GM23338 (cell line): ENCODE measurements around the gene USP9Y. TPM values are rescaled to one million over a fixed set of nuclear protein-coding genes. Genes with fewer than 3 reads are reported as not detected.

Experiments used
- ATAC-seq: fragments of 200-7000 bp; cut with Tn5 transposase; 3 replicates; pipeline ENCODE4 v1.9.1; 2020
- DNase-seq: peaks from one replicate; pipeline ENCODE4 v3.0.0-alpha.2; 2015; ENCODE audit warnings: low spot score
- H2AFZ ChIP-seq: fragments of 200-600 bp; sonication (generic); 2 replicates; pipeline ENCODE4 v1.8.0; 2016; ENCODE audit warnings: antibody characterized with exemption, mild to moderate bottlenecking, moderate library complexity
- H3F3A ChIP-seq: fragments of 200-600 bp; sonication (generic); replicated peaks from 2 replicates; pipeline ENCODE4 v1.8.0; 2017; ENCODE audit warnings: antibody characterized with exemption, mixed run types, low read depth
- H3K27ac ChIP-seq: fragments of 200-600 bp; sonication (generic); 2 replicates; pipeline ENCODE4 v1.6.1; 2016; ENCODE audit warnings: low read depth
- H3K27me3 ChIP-seq: fragments of 200-600 bp; sonication (generic); 2 replicates; pipeline ENCODE4 v1.8.0; 2016; ENCODE audit warnings: mild to moderate bottlenecking, mixed run types, moderate library complexity; ENCODE audit not compliant: insufficient read depth
- H3K36me3 ChIP-seq: fragments of 200-600 bp; sonication (generic); 2 replicates; pipeline ENCODE4 v1.8.0; 2016; ENCODE audit warnings: mild to moderate bottlenecking; ENCODE audit not compliant: insufficient read depth
- H3K4me1 ChIP-seq: fragments of 200-600 bp; sonication (generic); 2 replicates; pipeline ENCODE4 v1.8.0; 2016; ENCODE audit warnings: mild to moderate bottlenecking, moderate library complexity; ENCODE audit not compliant: insufficient read depth
- H3K4me2 ChIP-seq: fragments of 200-600 bp; sonication (generic); 2 replicates; pipeline ENCODE4 v1.7.1; 2017; ENCODE audit warnings: mixed run types
- H3K4me3 ChIP-seq: fragments of 200-600 bp; sonication (generic); 2 replicates; pipeline ENCODE4 v1.6.1; 2016; ENCODE audit warnings: mixed run types
- H3K79me2 ChIP-seq: fragments of 200-600 bp; sonication (generic); replicated peaks from 2 replicates; pipeline ENCODE4 v1.8.0; 2017; ENCODE audit warnings: mild to moderate bottlenecking; ENCODE audit not compliant: insufficient read depth
- H3K9me2 ChIP-seq: fragments of 200-600 bp; sonication (generic); 2 replicates; pipeline ENCODE4 v1.8.0; 2017; ENCODE audit not compliant: insufficient read depth
- H4K20me1 ChIP-seq: fragments of 200-600 bp; sonication (generic); replicated peaks from 2 replicates; pipeline ENCODE4 v1.8.0; 2017; ENCODE audit warnings: mild to moderate bottlenecking; ENCODE audit not compliant: insufficient read depth
- H3K27ac Mint-ChIP-seq: 2 replicates; pipeline ENCODE4 v1.8.0; 2020; ENCODE audit warnings: inconsistent platforms, mild to moderate bottlenecking, moderate library complexity, mixed read lengths
- H3K27me3 Mint-ChIP-seq: 3 replicates; pipeline ENCODE4 v1.8.0; 2022; ENCODE audit warnings: low read depth, mild to moderate bottlenecking, moderate library complexity, mixed read lengths, inconsistent platforms; ENCODE audit not compliant: insufficient read depth, poor library complexity
- H3K36me3 Mint-ChIP-seq: 3 replicates; pipeline ENCODE4 v1.8.0; 2021; ENCODE audit warnings: low read depth, mild to moderate bottlenecking, inconsistent platforms, moderate library complexity, mixed read lengths
- H3K4me1 Mint-ChIP-seq: 3 replicates; pipeline ENCODE4 v1.8.0; 2020; ENCODE audit warnings: mild to moderate bottlenecking, inconsistent platforms, mixed read lengths
- H3K4me3 Mint-ChIP-seq: 3 replicates; pipeline ENCODE4 v1.8.0; 2021; ENCODE audit warnings: moderate library complexity, mild to moderate bottlenecking, inconsistent platforms, mixed read lengths
- H3K9me3 Mint-ChIP-seq: 3 replicates; pipeline ENCODE4 v1.8.0; 2020; ENCODE audit warnings: moderate library complexity, mild to moderate bottlenecking, inconsistent platforms, mixed read lengths
- CREB1 ChIP-seq: fragments of 250-450 bp; sonication (Bioruptor Pico); IDR thresholded peaks from 2 replicates; pipeline ENCODE4 v1.5.0; 2020; ENCODE audit warnings: low read depth, mild to moderate bottlenecking, moderate library complexity
- EZH2 ChIP-seq: fragments of 200-600 bp; sonication (generic); IDR thresholded peaks from one replicate; pipeline ENCODE4 v1.8.0; 2017; ENCODE audit warnings: antibody characterized with exemption, mild to moderate bottlenecking, low read depth; ENCODE audit not compliant: unreplicated experiment
- EZH2phosphoT487 ChIP-seq: fragments of 200-600 bp; sonication (generic); IDR thresholded peaks from one replicate; pipeline ENCODE4 v1.8.1; 2018; ENCODE audit warnings: antibody characterized with exemption; ENCODE audit not compliant: unreplicated experiment
- JUNB ChIP-seq: IDR thresholded peaks from one replicate; pipeline ENCODE4 v1.6.1; 2016; ENCODE audit warnings: antibody characterized with exemption; ENCODE audit not compliant: unreplicated experiment
- ZNF114 ChIP-seq: fragments of 250-450 bp; sonication (Bioruptor Pico); IDR thresholded peaks from 2 replicates; pipeline ENCODE4 v1.5.0; 2020; ENCODE audit warnings: mild to moderate bottlenecking, moderate library complexity
- polyA plus RNA-seq: library from polyadenylated mRNA; unstranded; fragments of >200 nt; fragmentation: Nextera tagmentation; extraction: Ambion mirVana; gene quantifications from 2 replicates; pipeline ENCODE4 v1.2.1, GENCODE V29; 2016
- total RNA-seq: library from RNA; depleted of rRNA; stranded (reverse); fragments of >200 nt; shearing (Covaris generic); gene quantifications from 2 replicates; pipeline ENCODE4 v1.2.3, GENCODE V29; 2014
- TF ChIP-seq, protein P1 (sequence below): fragments of 250-450 bp; sonication (Bioruptor Pico); IDR thresholded peaks from 2 replicates; pipeline ENCODE4 v1.5.0; 2020; ENCODE audit warnings: mild to moderate bottlenecking, moderate library complexity
- TF ChIP-seq, protein P2 (sequence below), 2 experiments: fragments of 200-600 bp in 1 of 2; sonication (generic) in 1 of 2; conservative IDR thresholded peaks; 2 replicates each; pipeline versions ENCODE4 v1.5.1 to v1.6.1; 2016 to 2017; ENCODE audit warnings: antibody characterized with exemption in 2 of 2, low read depth in 2 of 2, mild to moderate bottlenecking in 2 of 2, moderate library complexity in 1 of 2

Gene USP9Y
- total and polyA plus RNA-seq, 2 experiments from 2014 or later, result 23.7 to 49.0 TPM

- TF ChIP-seq EZH2phosphoT487 (no peak), EZH2 (no peak)
These were observed at the start of gene USP9Y (continued) for GRCh38 chrY:12701181-12701695.

- Histone ChIP-seq H3K4me3 (no peak overlapping the region), H4K20me1 (no peaks in the 10 kb centered on the region), H2AFZ (no peak overlapping the region), H3K9me2 (no peaks in the 10 kb centered on the region), H3K27me3 (no peaks in the 10 kb centered on the region), H3K36me3 (no peaks in the 10 kb centered on the region), H3K79me2 (no peaks in the 10 kb centered on the region), H3K27ac (no peak overlapping the region), H3K4me1 (no peaks in the 10 kb centered on the region), H3F3A (no peaks in the 10 kb centered on the region), H3K4me2 (no peak overlapping the region)
- H3K36me3 Mint-ChIP-seq, result no peaks in the 10 kb centered on the region
- H3K9me3 Mint-ChIP-seq, result no peaks in the 10 kb centered on the region; the same call in 2 of the 3 replicates
- TF ChIP-seq CREB1 (CRISPR knock-in tag) (no peak), ZNF114 (no peak), EZH2 (no peak), JUNB (no peak)
- TF ChIP-seq, protein P1, sequence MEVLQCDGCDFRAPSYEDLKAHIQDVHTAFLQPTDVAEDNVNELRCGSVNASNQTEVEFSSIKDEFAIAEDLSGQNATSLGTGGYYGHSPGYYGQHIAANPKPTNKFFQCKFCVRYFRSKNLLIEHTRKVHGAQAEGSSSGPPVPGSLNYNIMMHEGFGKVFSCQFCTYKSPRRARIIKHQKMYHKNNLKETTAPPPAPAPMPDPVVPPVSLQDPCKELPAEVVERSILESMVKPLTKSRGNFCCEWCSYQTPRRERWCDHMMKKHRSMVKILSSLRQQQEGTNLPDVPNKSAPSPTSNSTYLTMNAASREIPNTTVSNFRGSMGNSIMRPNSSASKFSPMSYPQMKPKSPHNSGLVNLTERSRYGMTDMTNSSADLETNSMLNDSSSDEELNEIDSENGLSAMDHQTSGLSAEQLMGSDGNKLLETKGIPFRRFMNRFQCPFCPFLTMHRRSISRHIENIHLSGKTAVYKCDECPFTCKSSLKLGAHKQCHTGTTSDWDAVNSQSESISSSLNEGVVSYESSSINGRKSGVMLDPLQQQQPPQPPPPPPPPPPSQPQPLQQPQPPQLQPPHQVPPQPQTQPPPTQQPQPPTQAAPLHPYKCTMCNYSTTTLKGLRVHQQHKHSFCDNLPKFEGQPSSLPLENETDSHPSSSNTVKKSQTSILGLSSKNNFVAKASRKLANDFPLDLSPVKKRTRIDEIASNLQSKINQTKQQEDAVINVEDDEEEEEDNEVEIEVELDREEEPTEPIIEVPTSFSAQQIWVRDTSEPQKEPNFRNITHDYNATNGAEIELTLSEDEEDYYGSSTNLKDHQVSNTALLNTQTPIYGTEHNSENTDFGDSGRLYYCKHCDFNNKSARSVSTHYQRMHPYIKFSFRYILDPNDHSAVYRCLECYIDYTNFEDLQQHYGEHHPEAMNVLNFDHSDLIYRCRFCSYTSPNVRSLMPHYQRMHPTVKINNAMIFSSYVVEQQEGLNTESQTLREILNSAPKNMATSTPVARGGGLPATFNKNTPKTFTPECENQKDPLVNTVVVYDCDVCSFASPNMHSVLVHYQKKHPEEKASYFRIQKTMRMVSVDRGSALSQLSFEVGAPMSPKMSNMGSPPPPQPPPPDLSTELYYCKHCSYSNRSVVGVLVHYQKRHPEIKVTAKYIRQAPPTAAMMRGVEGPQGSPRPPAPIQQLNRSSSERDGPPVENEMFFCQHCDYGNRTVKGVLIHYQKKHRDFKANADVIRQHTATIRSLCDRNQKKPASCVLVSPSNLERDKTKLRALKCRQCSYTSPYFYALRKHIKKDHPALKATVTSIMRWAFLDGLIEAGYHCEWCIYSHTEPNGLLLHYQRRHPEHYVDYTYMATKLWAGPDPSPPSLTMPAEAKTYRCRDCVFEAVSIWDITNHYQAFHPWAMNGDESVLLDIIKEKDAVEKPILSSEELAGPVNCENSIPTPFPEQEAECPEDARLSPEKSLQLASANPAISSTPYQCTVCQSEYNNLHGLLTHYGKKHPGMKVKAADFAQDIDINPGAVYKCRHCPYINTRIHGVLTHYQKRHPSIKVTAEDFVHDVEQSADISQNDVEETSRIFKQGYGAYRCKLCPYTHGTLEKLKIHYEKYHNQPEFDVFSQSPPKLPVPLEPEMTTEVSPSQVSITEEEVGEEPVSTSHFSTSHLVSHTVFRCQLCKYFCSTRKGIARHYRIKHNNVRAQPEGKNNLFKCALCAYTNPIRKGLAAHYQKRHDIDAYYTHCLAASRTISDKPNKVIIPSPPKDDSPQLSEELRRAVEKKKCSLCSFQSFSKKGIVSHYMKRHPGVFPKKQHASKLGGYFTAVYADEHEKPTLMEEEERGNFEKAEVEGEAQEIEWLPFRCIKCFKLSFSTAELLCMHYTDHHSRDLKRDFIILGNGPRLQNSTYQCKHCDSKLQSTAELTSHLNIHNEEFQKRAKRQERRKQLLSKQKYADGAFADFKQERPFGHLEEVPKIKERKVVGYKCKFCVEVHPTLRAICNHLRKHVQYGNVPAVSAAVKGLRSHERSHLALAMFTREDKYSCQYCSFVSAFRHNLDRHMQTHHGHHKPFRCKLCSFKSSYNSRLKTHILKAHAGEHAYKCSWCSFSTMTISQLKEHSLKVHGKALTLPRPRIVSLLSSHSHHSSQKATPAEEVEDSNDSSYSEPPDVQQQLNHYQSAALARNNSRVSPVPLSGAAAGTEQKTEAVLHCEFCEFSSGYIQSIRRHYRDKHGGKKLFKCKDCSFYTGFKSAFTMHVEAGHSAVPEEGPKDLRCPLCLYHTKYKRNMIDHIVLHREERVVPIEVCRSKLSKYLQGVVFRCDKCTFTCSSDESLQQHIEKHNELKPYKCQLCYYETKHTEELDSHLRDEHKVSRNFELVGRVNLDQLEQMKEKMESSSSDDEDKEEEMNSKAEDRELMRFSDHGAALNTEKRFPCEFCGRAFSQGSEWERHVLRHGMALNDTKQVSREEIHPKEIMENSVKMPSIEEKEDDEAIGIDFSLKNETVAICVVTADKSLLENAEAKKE (CRISPR knock-in tag), result no peak
- TF ChIP-seq, protein P2, sequence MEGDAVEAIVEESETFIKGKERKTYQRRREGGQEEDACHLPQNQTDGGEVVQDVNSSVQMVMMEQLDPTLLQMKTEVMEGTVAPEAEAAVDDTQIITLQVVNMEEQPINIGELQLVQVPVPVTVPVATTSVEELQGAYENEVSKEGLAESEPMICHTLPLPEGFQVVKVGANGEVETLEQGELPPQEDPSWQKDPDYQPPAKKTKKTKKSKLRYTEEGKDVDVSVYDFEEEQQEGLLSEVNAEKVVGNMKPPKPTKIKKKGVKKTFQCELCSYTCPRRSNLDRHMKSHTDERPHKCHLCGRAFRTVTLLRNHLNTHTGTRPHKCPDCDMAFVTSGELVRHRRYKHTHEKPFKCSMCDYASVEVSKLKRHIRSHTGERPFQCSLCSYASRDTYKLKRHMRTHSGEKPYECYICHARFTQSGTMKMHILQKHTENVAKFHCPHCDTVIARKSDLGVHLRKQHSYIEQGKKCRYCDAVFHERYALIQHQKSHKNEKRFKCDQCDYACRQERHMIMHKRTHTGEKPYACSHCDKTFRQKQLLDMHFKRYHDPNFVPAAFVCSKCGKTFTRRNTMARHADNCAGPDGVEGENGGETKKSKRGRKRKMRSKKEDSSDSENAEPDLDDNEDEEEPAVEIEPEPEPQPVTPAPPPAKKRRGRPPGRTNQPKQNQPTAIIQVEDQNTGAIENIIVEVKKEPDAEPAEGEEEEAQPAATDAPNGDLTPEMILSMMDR (conservative IDR thresholded peaks at IDR 0.05; ENCODE audit: low read depth in 2 of 2), result no peak
- no peak overlapping the region for H3K4me3 Mint-ChIP-seq
- DNase-seq (no peak), ATAC-seq (no peak)
- H3K27me3 Mint-ChIP-seq, result no peaks in the 10 kb centered on the region
- no peak overlapping the region for H3K27ac Mint-ChIP-seq
- no peaks in the 10 kb centered on the region for H3K4me1 Mint-ChIP-seq
These were observed 49.4 kb upstream of the USP9Y start for GRCh38 chrY:12651621-12652036.
